Gastrocnemius medialis (tissue), 4 donors: Measurements from ENCODE around the gene DDX31. TPM values are rescaled to one million over a fixed set of nuclear protein-coding genes. Genes with fewer than 3 reads are reported as not detected.

ENCODE experiments used
- ATAC-seq, 2 donors: fragments of 150-250 bp; one replicate each; pipeline ENCODE4 v1.9.1; 2016
- DNase-seq, 2 donors: peaks; one replicate each; pipeline ENCODE4 v3.0.0-alpha.2; 2019
- H3K27ac ChIP-seq, 4 donors: fragments of 200-600 bp; sonication (generic); 1 replicate in 1 of 4; 2 replicates in 3 of 4; pipeline ENCODE4 v1.5.1; 2016 to 2018; ENCODE audit warnings: mild to moderate bottlenecking in 2 of 4, moderate library complexity in 1 of 4
- H3K27me3 ChIP-seq, 3 donors: fragments of 200-600 bp; sonication (generic) in 2 of 3; 1 replicate in 1 of 3; 2 replicates in 2 of 3; pipeline versions ENCODE4 v1.5.1 to v1.6.0; 2016 to 2019; ENCODE audit warnings: mild to moderate bottlenecking in 1 of 3, moderate library complexity in 1 of 3
- H3K36me3 ChIP-seq, 2 donors: fragments of 200-600 bp; sonication (generic) in 1 of 2; one replicate each; pipeline ENCODE4 v1.5.1; 2017 to 2018
- H3K4me1 ChIP-seq, 2 donors: fragments of 200-600 bp; sonication (generic) in 1 of 2; one replicate each; pipeline ENCODE4 v1.5.1; 2016 to 2017; ENCODE audit warnings: mild to moderate bottlenecking in 2 of 2
- H3K4me3 ChIP-seq, 4 donors: fragments of 200-600 bp; sonication (generic) in 3 of 4; 1 replicate in 1 of 4; 2 replicates in 3 of 4; pipeline ENCODE4 v1.5.1; 2016 to 2019; ENCODE audit warnings: mild to moderate bottlenecking in 2 of 4
- H3K9me3 ChIP-seq, 3 donors: fragments of 200-600 bp; sonication (generic) in 2 of 3; 1 replicate in 1 of 3; 2 replicates in 2 of 3; pipeline ENCODE4 v1.5.1; 2016 to 2019
- CTCF ChIP-seq, 5 experiments: fragments of 450-650 bp in 3 of 5; fragments of 200-600 bp in 2 of 5; sonication (generic) in 2 of 5; IDR thresholded peaks in 4 of 5; conservative IDR thresholded peaks in 1 of 5; 1 replicate in 4 of 5; 2 replicates in 1 of 5; pipeline ENCODE4 v1.5.1; 2016 to 2019; ENCODE audit warnings: antibody characterized with exemption in 5 of 5, mild to moderate bottlenecking in 3 of 5, moderate library complexity in 3 of 5
- POLR2A ChIP-seq, 2 donors: fragments of 450-650 bp; IDR thresholded peaks; one replicate each; pipeline ENCODE4 v1.6.1; 2017; ENCODE audit warnings: antibody characterized with exemption in 2 of 2, mild to moderate bottlenecking in 2 of 2, moderate library complexity in 2 of 2
- in situ Hi-C, 4 donors: fragments of 200-750 bp; cut with MboI; loops; one replicate each; pipeline versions ENCODE4 v1.15.0 to v1.8.0; 2017; ENCODE audit warnings: low sequenced_read_pairs in 4 of 4
- intact Hi-C: fragments of 100-400 bp; cut with DNase I; formaldehyde crosslinking; loops from one replicate; pipeline ENCODE4 v1.15.1; 2023; ENCODE audit warnings: low total_unique reads
- total RNA-seq, 4 donors: library from RNA; depleted of rRNA; stranded (reverse); fragments of >200 nt; gene quantifications; one replicate each; pipeline versions ENCODE4 v1.1.0 to v1.2.3, GENCODE V29; 2016

Gene DDX31
- total RNA-seq, 4 donors from 2014 or later = 5.4 to 8.8 (median 6.4) TPM

- no peak for DNase-seq
- peaks cover 20 to 33% (median 22%) of the 10 kb centered on the region in 3 donors for H3K27me3 ChIP-seq
- in situ Hi-C loops = no loop called here
Observed at GRCh38 chr9:132556235-132556634, 113.5 kb downstream of the DDX31 start.

GRCh38 chr9:132555528-132555927 lies 114.3 kb downstream of the DDX31 start:
- H3K4me1 ChIP-seq = peaks cover 2 to 8% of the 10 kb centered on the region in 2 donors
- no peak overlapping the region for H3K27ac ChIP-seq
- H3K4me3 ChIP-seq = no peak overlapping the region
- no peak for ATAC-seq
- H3K27me3 ChIP-seq = peaks cover 20 to 26% (median 22%) of the 10 kb centered on the region in 3 donors
- H3K36me3 ChIP-seq = no peaks in the 10 kb centered on the region
- intact Hi-C loops = no loop called here
- H3K9me3 ChIP-seq = no peaks in the 10 kb centered on the region
- in situ Hi-C loops = no loop called here
- TF ChIP-seq POLR2A (IDR thresholded peaks at IDR 0.05) (no peak), CTCF (IDR thresholded peaks at IDR 0.05 in 4 of 5, conservative IDR thresholded peaks at IDR 0.05 in 1 of 5) (no peak)
- DNase-seq = no peak

More at GRCh38 chr9:132556235-132556634, 113.5 kb downstream of the DDX31 start:
- H3K9me3 ChIP-seq = no peaks in the 10 kb centered on the region
- H3K4me1 ChIP-seq = peaks cover 4 to 13% of the 10 kb centered on the region in 2 donors
- H3K36me3 ChIP-seq = no peaks in the 10 kb centered on the region
- TF ChIP-seq CTCF (IDR thresholded peaks at IDR 0.05 in 4 of 5, conservative IDR thresholded peaks at IDR 0.05 in 1 of 5) = no peak
- H3K27ac ChIP-seq = no peak overlapping the region
- ATAC-seq = no peak
- H3K4me3 ChIP-seq = no peak overlapping the region
- intact Hi-C loops = no loop called here

DNA sequence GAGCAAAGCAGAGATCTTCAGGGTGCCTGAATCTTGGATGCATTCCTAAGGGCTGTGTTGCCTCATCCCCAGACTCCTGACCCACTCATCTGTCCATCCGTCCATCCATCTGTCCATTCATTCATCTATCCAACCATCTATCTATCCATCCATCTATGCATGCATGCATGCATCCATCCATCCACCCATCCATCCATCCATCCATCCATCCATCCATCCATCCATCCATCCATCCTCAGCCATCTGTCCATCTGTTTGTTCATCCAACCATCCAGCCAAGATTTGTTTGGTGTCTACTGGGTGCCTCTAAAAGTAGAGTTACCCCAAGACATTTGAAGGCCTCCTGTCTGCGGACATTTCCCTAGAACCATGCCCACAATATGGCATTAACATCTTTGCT lies 115.0 kb downstream of the DDX31 start:
- H3K27ac ChIP-seq = no peak overlapping the region
- in situ Hi-C loops = no loop called here
- no peak overlapping the region for H3K4me3 ChIP-seq
- H3K27me3 ChIP-seq = peaks cover 20 to 23% (median 22%) of the 10 kb centered on the region in 3 donors
- no peaks in the 10 kb centered on the region for H3K36me3 ChIP-seq
- no peak for DNase-seq
- no peaks in the 10 kb centered on the region for H3K9me3 ChIP-seq
- TF ChIP-seq POLR2A (IDR thresholded peaks at IDR 0.05) = no peak
- TF ChIP-seq CTCF (IDR thresholded peaks at IDR 0.05 in 4 of 5, conservative IDR thresholded peaks at IDR 0.05 in 1 of 5) = no peak
- no peak for ATAC-seq
- intact Hi-C loops = no loop called here
- no peaks in the 10 kb centered on the region for H3K4me1 ChIP-seq

DNA sequence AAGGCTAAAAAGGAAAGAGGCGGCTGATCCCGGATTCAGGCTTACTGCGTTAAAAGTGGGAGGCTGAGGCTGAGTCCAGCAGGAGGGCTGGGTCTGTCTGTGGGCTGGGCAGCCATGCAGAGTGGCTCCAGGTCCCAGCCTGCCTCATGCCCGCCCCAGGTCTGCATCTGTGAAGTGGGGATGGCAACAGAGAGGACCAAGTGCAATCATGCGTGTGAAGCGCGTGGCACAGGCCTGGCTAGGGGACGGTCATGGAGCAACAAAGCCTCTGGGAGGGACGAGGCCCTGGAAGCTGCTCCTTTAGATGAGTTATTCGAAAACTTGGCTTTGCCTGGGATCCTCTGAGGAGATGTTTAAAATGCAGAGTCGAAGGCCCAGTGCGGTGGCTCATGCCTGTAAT lies 117.7 kb downstream of the DDX31 start:
- in situ Hi-C loops = no loop called here
- Histone ChIP-seq H3K27me3 (peaks cover 6 to 22% (median 17%) of the 10 kb centered on the region in 3 donors), H3K27ac (no peak overlapping the region), H3K4me3 (no peak overlapping the region), H3K9me3 (no peaks in the 10 kb centered on the region), H3K36me3 (no peaks in the 10 kb centered on the region), H3K4me1 (no peaks in the 10 kb centered on the region)
- no peak for TF ChIP-seq POLR2A (IDR thresholded peaks at IDR 0.05)
- no peak for TF ChIP-seq CTCF (IDR thresholded peaks at IDR 0.05 in 4 of 5, conservative IDR thresholded peaks at IDR 0.05 in 1 of 5)
- intact Hi-C loops = no loop called here
- ATAC-seq (no peak), DNase-seq (no peak)

DNA sequence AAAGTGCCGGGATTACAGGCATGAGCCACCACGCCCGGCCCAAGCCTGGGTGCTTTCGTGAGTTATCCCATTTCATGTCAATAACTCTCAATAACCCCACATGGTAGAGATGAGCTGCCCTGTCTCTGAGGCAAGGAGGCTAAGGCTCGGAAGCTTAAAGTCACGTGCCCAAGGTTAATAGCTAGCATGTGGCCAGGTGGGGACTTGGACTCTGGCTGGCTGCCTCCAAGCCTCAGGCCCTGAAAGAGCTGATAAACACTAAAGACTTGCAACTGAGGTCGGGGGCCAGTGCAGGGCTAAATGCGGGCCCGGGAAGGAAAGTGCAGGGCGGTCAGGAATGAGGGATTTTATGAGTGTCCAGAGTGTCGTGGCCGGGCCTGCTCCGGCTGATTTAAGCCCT lies 118.2 kb downstream of the DDX31 start:
- H3K27me3 ChIP-seq = peaks cover 9 to 27% (median 17%) of the 10 kb centered on the region in 3 donors
- in situ Hi-C loops = no loop called here
- intact Hi-C loops = no loop called here

More for the DNA sequence above, 118.2 kb downstream of the DDX31 start:
- Histone ChIP-seq H3K4me3 (no peak overlapping the region), H3K27ac (no peak overlapping the region), H3K36me3 (no peaks in the 10 kb centered on the region), H3K9me3 (no peaks in the 10 kb centered on the region), H3K4me1 (no peaks in the 10 kb centered on the region)
- no peak for TF ChIP-seq POLR2A (IDR thresholded peaks at IDR 0.05)
- no peak for TF ChIP-seq CTCF (IDR thresholded peaks at IDR 0.05 in 4 of 5, conservative IDR thresholded peaks at IDR 0.05 in 1 of 5)
- DNase-seq (no peak), ATAC-seq (no peak)
